ENCODE data around the gene MBD3L4.

Gene MBD3L4

DNA sequence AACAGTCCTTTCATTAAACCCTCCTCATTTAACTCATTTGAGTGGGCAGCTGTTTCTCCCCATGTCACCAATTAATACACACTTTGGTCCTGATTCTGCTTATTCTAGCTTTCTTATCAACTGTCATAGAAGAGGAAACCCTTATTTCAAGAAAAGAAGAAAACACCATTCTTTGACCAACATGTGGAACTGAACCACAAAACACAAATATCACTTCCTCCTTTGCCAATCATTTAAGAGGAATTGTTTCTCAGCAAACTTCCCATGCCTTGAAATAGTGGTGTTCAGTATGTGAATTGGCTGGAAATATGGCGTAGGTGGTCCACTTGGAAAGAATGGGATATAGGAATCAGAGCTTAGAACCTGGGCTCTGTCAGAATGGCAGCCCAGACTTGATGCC, 39.2 kb downstream of the MBD3L4 start:
- in situ Hi-C loops (cut with MboI; ENCODE audit: low pct_unique_long_range_greater_than_20kb, low sequenced_read_pairs, unreplicated experiment) = no loop called here
- TF ChIP-seq, protein P1, sequence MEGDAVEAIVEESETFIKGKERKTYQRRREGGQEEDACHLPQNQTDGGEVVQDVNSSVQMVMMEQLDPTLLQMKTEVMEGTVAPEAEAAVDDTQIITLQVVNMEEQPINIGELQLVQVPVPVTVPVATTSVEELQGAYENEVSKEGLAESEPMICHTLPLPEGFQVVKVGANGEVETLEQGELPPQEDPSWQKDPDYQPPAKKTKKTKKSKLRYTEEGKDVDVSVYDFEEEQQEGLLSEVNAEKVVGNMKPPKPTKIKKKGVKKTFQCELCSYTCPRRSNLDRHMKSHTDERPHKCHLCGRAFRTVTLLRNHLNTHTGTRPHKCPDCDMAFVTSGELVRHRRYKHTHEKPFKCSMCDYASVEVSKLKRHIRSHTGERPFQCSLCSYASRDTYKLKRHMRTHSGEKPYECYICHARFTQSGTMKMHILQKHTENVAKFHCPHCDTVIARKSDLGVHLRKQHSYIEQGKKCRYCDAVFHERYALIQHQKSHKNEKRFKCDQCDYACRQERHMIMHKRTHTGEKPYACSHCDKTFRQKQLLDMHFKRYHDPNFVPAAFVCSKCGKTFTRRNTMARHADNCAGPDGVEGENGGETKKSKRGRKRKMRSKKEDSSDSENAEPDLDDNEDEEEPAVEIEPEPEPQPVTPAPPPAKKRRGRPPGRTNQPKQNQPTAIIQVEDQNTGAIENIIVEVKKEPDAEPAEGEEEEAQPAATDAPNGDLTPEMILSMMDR (IDR thresholded peaks at IDR 0.05; ENCODE audit: extremely low read depth, insufficient read depth, missing control alignments) = no peak
- no peak for DNase-seq (ENCODE audit: low spot score)

DNA sequence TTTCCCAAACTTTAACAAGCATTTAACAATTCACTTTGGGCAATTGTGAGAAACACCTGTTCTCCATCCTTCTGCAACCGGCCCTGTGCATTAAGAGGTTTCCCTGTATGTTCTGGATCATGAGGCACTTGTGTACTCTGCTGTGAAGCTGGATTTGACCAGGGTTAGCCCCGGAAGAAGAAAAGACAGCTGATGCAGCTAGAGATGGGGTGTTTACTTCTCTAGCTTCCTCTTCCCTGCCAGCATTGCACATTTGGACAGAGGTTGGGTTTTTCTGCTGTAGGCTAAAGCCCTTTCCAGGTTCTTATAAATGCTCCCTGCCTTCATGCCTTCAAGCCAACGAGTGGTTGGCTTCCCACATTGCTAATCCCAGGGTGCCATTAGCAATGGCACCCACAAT, 39.6 kb downstream of the MBD3L4 start:
- in situ Hi-C loops (cut with MboI; ENCODE audit: low pct_unique_long_range_greater_than_20kb, low sequenced_read_pairs, unreplicated experiment) = no loop called here
- DNase-seq (ENCODE audit: low spot score) = no peak
- TF ChIP-seq, protein P1 (IDR thresholded peaks at IDR 0.05; ENCODE audit: extremely low read depth, insufficient read depth, missing control alignments) = no peak

DNA sequence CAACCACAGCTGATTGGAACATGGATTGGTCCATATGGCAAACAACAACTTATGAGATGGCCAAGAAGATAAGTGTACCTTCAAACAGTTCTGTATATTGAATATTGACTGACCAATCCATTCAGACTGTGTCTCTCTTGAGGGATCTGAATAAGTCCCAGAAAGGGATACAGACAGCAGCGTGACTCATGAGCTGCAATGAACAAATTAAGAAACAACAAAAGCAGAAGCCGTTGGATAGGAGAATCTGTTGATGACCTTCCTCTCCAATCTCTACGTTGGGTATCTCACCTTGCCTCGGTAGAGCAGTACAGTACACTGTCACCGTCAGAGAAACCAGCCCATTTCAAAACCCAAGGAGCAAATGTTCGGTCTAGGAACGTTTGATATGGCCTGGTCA, 40.0 kb downstream of the MBD3L4 start:
- in situ Hi-C loops (cut with MboI; ENCODE audit: low pct_unique_long_range_greater_than_20kb, low sequenced_read_pairs, unreplicated experiment) = no loop called here
- TF ChIP-seq, protein P1 (IDR thresholded peaks at IDR 0.05; ENCODE audit: extremely low read depth, insufficient read depth, missing control alignments) = no peak
- DNase-seq (ENCODE audit: low spot score) = no peak

GRCh38 chr19:6997679-6998445, 42.1 kb downstream of the MBD3L4 start:
- in situ Hi-C loops (cut with MboI; ENCODE audit: low pct_unique_long_range_greater_than_20kb, low sequenced_read_pairs, unreplicated experiment) = no loop called here
- TF ChIP-seq, protein P1 (IDR thresholded peaks at IDR 0.05; ENCODE audit: extremely low read depth, insufficient read depth, missing control alignments) = no peak
- peak; percentile 27 for DNase-seq (ENCODE audit: low spot score)

DNA sequence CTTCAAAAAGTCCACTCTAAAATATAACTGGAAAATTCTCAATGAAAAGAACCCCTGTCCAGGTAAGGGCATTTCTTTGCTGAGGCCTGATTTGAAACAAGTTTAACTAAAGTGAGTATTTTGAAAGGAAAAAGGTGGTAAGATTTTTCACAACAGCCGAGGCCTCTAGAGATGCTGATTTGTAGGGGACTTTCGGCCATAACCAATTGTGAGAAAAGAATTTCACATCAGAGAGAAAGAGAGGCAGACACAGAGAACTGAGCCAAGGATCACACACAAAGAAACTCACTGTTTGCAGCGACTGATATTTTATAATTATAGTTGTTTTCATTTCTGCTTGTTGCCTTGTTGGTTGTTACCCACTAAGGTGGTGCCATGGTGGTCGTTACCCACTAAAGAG, 43.2 kb downstream of the MBD3L4 start:
- in situ Hi-C loops (cut with MboI; ENCODE audit: low pct_unique_long_range_greater_than_20kb, low sequenced_read_pairs, unreplicated experiment) = no loop called here
- no peak for DNase-seq (ENCODE audit: low spot score)
- TF ChIP-seq, protein P1 (IDR thresholded peaks at IDR 0.05; ENCODE audit: extremely low read depth, insufficient read depth, missing control alignments) = no peak

DNA sequence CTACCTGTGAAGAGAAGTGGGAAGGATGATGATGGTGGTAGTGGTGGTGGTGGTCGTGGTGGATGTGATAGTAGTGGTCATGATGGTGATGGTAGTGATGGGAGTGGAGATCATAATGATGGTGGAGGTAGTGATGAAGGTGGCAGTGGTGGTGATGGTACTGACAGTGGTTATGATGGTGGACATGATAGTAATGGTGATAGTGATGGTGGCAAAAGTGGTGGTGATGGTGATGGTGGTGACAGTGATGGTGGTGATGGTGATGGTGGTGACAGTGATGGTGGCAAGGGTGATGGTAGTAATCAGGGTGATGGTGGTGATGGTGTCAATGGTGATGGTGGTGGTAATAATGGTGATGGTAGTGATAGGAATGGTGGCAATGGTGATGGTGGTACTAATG, 44.9 kb downstream of the MBD3L4 start:
- in situ Hi-C loops (cut with MboI; ENCODE audit: low pct_unique_long_range_greater_than_20kb, low sequenced_read_pairs, unreplicated experiment) = no loop called here
- DNase-seq (ENCODE audit: low spot score) = no peak
- TF ChIP-seq, protein P1 (IDR thresholded peaks at IDR 0.05; ENCODE audit: extremely low read depth, insufficient read depth, missing control alignments) = no peak

All from GM13977 (cell line).